Fibroblast of skin of left biceps (primary cell): ENCODE measurements around the gene ZNF536.

Source experiments
- DNase-seq, 2 experiments: peaks; one replicate each; pipeline ENCODE4 v3.0.0-alpha.2; 2013; ENCODE audit warnings: low read depth in 2 of 2

Gene ZNF536

GRCh38 chr19:30371960-30372824 is at the start of gene ZNF536:
ZNF536 (plus strand) TSS chr19:30372384; CDS start chr19:30443563, 71,179 bp downstream.
- no peak for DNase-seq

GRCh38 chr19:30322641-30323320 is 49.4 kb upstream of the ZNF536 start:
- no peak for DNase-seq

- DNase-seq = no peak
Observed at GRCh38 chr19:30323904-30324303, 48.3 kb upstream of the ZNF536 start.

- DNase-seq = no peak
Observed at GRCh38 chr19:30324982-30325381, 47.2 kb upstream of the ZNF536 start.

GRCh38 chr19:30325676-30326392 is 46.4 kb upstream of the ZNF536 start:
- no peak for DNase-seq

- DNase-seq = no peak
Observed at GRCh38 chr19:30326393-30326710, 45.8 kb upstream of the ZNF536 start.

GRCh38 chr19:30327331-30327730 is 44.9 kb upstream of the ZNF536 start:
- no peak for DNase-seq

- no peak for DNase-seq
Observed at GRCh38 chr19:30328096-30328495, 44.1 kb upstream of the ZNF536 start.

GRCh38 chr19:30330266-30330665 is 41.9 kb upstream of the ZNF536 start:
- no peak for DNase-seq

GRCh38 chr19:30332445-30333234 is 39.5 kb upstream of the ZNF536 start:
- DNase-seq = no peak

- no peak for DNase-seq
Observed at GRCh38 chr19:30333291-30334065, 38.7 kb upstream of the ZNF536 start.

GRCh38 chr19:30334841-30335240 is 37.3 kb upstream of the ZNF536 start:
- DNase-seq = no peak

GRCh38 chr19:30335306-30335886 is 36.8 kb upstream of the ZNF536 start:
- no peak for DNase-seq

- no peak for DNase-seq
Observed at GRCh38 chr19:30336290-30336689, 35.9 kb upstream of the ZNF536 start.

- no peak for DNase-seq
Observed at GRCh38 chr19:30338041-30338456, 34.1 kb upstream of the ZNF536 start.

GRCh38 chr19:30338878-30339623 is 33.1 kb upstream of the ZNF536 start:
- DNase-seq = no peak

- no peak for DNase-seq
Observed at GRCh38 chr19:30339624-30340525, 32.3 kb upstream of the ZNF536 start.

GRCh38 chr19:30340771-30341561 is 31.2 kb upstream of the ZNF536 start:
- DNase-seq = no peak
